Esophagus muscularis mucosa (tissue), 4 donors: ENCODE data around the gene GLRA3.

Source experiments
- EP300 ChIP-seq: sonication (generic); formaldehyde crosslinking; IDR thresholded peaks from one replicate; pipeline ENCODE4 v1.6.1; 2017; ENCODE audit warnings: antibody characterized with exemption
- POLR2A ChIP-seq: fragments of 450-650 bp; IDR thresholded peaks from one replicate; pipeline ENCODE4 v1.6.1; 2017; ENCODE audit warnings: antibody characterized with exemption, moderate library complexity, mild to moderate bottlenecking, low read depth
- TF ChIP-seq, protein P1 (sequence below), 3 experiments: fragments of 200-600 bp in 2 of 3; fragments of 450-650 bp in 1 of 3; sonication (generic) in 2 of 3; IDR thresholded peaks; one replicate each; pipeline ENCODE4 v1.5.1; 2017 to 2019; ENCODE audit warnings: antibody characterized with exemption in 3 of 3, mild to moderate bottlenecking in 2 of 3, moderate library complexity in 1 of 3

- TF ChIP-seq, protein P1, sequence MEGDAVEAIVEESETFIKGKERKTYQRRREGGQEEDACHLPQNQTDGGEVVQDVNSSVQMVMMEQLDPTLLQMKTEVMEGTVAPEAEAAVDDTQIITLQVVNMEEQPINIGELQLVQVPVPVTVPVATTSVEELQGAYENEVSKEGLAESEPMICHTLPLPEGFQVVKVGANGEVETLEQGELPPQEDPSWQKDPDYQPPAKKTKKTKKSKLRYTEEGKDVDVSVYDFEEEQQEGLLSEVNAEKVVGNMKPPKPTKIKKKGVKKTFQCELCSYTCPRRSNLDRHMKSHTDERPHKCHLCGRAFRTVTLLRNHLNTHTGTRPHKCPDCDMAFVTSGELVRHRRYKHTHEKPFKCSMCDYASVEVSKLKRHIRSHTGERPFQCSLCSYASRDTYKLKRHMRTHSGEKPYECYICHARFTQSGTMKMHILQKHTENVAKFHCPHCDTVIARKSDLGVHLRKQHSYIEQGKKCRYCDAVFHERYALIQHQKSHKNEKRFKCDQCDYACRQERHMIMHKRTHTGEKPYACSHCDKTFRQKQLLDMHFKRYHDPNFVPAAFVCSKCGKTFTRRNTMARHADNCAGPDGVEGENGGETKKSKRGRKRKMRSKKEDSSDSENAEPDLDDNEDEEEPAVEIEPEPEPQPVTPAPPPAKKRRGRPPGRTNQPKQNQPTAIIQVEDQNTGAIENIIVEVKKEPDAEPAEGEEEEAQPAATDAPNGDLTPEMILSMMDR (IDR thresholded peaks at IDR 0.05): no peak
- TF ChIP-seq POLR2A (no peak), EP300 (no peak)
Observed at GRCh38 chr4:174859904-174860303, 30.9 kb upstream of the GLRA3 start.
